ENCODE measurements around the gene TBL1XR1. TPM values are rescaled to one million over a fixed set of nuclear protein-coding genes. Genes with fewer than 3 reads are reported as not detected.

TBL1XR1 gene
- total RNA-seq, 4 donors from 2014 or later: 58.5 to 106 (median 77.9) TPM

Small RNA genes within 50 kb of the gene (small RNA-seq; reads per million reads assigned to genes)
- gene RF00019 (not detected), gene RNU6-681P (not detected)

Measured in omental fat pad (tissue), 4 donors.